ENCODE results near the gene DGCR8.

Gene DGCR8

DNA sequence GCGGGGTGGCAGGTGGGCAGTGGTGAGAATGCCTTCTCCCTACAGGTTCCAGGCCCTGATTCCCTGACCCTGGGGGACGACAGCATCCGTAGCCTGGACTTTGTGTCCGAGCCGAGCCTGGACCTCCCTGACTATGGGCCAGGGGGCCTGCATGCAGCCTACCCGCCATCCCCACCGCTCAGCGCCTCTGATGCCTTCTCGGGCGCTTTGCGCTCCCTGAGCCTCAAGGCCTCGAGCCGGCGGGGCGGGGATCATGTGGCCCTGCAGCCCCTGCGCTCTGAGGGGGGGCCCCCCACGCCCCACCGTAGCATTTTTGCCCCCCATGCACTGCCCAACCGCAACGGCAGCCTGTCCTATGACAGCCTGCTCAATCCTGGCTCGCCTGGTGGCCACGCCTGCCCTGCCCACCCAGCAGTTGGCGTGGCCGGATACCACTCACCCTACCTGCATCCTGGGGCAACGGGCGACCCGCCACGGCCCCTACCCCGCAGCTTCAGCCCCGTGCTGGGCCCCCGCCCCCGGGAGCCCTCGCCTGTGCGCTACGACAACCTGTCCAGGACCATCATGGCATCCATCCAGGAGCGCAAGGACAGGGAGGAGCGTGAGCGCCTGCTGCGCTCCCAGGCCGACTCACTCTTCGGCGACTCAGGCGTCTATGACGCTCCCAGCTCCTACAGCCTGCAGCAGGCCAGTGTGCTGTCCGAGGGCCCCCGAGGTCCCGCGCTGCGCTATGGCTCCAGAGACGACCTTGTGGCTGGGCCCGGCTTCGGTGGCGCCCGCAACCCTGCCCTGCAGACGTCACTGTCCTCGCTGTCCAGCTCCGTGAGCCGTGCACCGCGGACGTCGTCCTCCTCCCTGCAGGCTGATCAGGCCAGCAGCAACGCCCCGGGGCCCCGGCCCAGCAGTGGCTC lies 62.9 kb downstream of the DGCR8 start:
- no peak overlapping the region for H3K4me3 ChIP-seq (ENCODE audit: low read length in 2 of 2)
- H3K23ac ChIP-seq (ENCODE audit: low read depth, low read length, poor library complexity): peak overlapping the region; percentile 52
- H3K4ac ChIP-seq (ENCODE audit: low read length): no peak overlapping the region
- H3K36me3 ChIP-seq (replicated peaks in 1 of 2; ENCODE audit: control insufficient read depth in 2 of 2, insufficient read depth in 2 of 2, low read length in 2 of 2): peaks cover 6 to 10% of the 10 kb centered on the region in 2 donors
- no peak overlapping the region for H3K18ac ChIP-seq (ENCODE audit: low read length)
- no peak overlapping the region for H2AFZ ChIP-seq (ENCODE audit: low read length)
- peak overlapping the region; percentile 21 for H3K14ac ChIP-seq (ENCODE audit: low read length)
- H2BK5ac ChIP-seq (ENCODE audit: low read length): no peak overlapping the region
- no peak overlapping the region for H3K4me2 ChIP-seq (ENCODE audit: insufficient read depth, low read length, poor library complexity, severe bottlenecking)
- H3K79me1 ChIP-seq (ENCODE audit: low read depth, low read length): peaks cover 20% of the 10 kb centered on the region
- H3K27ac ChIP-seq (replicated peaks; ENCODE audit: low read length): no peak overlapping the region
- no peak overlapping the region for H2AK5ac ChIP-seq (ENCODE audit: low read depth, low read length)
- no peak overlapping the region for H2BK120ac ChIP-seq (ENCODE audit: low read depth, low read length)
- H3K4me1 ChIP-seq (ENCODE audit: control insufficient read depth in 2 of 2, insufficient read depth in 1 of 2, low read depth in 1 of 2, low read length in 2 of 2): peaks cover 0 to 3% of the 10 kb centered on the region in 2 donors
- no peak for DNase-seq (ENCODE audit: low spot score)
- H2BK15ac ChIP-seq (ENCODE audit: low read length): no peak overlapping the region
- H4K91ac ChIP-seq (ENCODE audit: low read depth, low read length, poor library complexity): no peak overlapping the region
- H3K9me3 ChIP-seq (replicated peaks in 1 of 2; ENCODE audit: control insufficient read depth in 2 of 2, insufficient read depth in 1 of 2, low read depth in 1 of 2, low read length in 2 of 2): no peaks in the 10 kb centered on the region
- no CpG with 5 or more reads among the region's 65 CpGs for WGBS, 2 donors (ENCODE audit: extremely low coverage in 2 of 2, insufficient read length in 2 of 2, insufficient replicate concordance in 1 of 2)
- no peak overlapping the region for H3K9ac ChIP-seq (ENCODE audit: low read depth, low read length, poor library complexity)
- no peaks in the 10 kb centered on the region for H3K27me3 ChIP-seq (ENCODE audit: control insufficient read depth in 3 of 3, insufficient read depth in 3 of 3, low read depth in 1 of 3, low read length in 3 of 3)
- no peak overlapping the region for H4K8ac ChIP-seq (ENCODE audit: low read depth, low read length)
- H2BK12ac ChIP-seq (ENCODE audit: low read length): peak overlapping the region; percentile 58

DNA sequence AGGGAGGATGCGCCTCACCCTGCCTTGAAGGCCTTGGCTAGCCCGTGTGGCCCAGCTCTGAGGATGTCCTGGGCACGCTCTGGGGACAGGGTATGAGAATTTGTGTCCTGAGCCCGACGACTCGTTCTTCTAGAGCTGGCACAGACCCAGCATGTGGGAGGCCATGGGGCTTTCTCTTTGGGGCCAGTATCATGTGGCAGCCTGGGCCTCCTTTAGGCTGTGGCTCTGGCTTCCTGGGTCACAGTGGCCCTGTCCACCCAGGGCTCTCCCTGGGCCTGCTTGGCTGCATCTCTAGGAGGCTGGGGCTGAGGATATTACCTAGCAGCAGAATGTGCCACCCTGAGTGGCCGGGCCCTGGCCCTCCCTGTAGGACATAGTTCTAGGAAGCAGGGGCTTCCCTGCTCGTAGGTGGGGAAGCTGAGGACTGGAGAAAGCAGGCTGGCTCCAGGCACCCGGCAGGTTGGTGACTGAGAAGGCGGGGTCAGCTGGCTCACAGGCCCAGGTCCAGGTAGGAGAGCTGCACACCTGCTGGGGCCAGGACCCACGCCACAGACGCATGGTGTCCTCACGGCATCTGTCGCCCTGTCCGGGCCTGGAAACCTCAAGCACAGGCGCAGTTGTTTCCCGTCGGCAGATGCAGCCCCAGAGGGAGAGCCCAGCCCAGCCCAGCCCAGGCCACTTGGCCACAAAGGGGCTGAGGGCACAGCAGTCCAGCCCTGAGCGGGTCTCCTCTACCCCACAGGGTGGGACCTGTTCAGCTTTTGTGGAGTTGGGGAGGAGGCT lies 64.0 kb downstream of the DGCR8 start:
- DNase-seq (ENCODE audit: low spot score): no peak
- Histone ChIP-seq H2AK5ac (ENCODE audit: low read depth, low read length) (no peak overlapping the region), H2BK5ac (ENCODE audit: low read length) (no peak overlapping the region), H2BK12ac (ENCODE audit: low read length) (no peak overlapping the region), H3K27me3 (ENCODE audit: control insufficient read depth in 3 of 3, insufficient read depth in 3 of 3, low read depth in 1 of 3, low read length in 3 of 3) (no peaks in the 10 kb centered on the region), H4K91ac (ENCODE audit: low read depth, low read length, poor library complexity) (no peak overlapping the region), H3K18ac (ENCODE audit: low read length) (peak overlapping the region; percentile 48), H4K8ac (ENCODE audit: low read depth, low read length) (no peak overlapping the region), H3K9me3 (replicated peaks in 1 of 2; ENCODE audit: control insufficient read depth in 2 of 2, insufficient read depth in 1 of 2, low read depth in 1 of 2, low read length in 2 of 2) (no peaks in the 10 kb centered on the region), H3K4ac (ENCODE audit: low read length) (no peak overlapping the region), H3K23ac (ENCODE audit: low read depth, low read length, poor library complexity) (peak overlapping the region; percentile 85), H3K9ac (ENCODE audit: low read depth, low read length, poor library complexity) (no peak overlapping the region), H3K14ac (ENCODE audit: low read length) (no peak overlapping the region), H3K27ac (replicated peaks; ENCODE audit: low read length) (no peak overlapping the region), H3K79me1 (ENCODE audit: low read depth, low read length) (peaks cover 14% of the 10 kb centered on the region), H2BK120ac (ENCODE audit: low read depth, low read length) (no peak overlapping the region), H2AFZ (ENCODE audit: low read length) (no peak overlapping the region), H3K4me2 (ENCODE audit: insufficient read depth, low read length, poor library complexity, severe bottlenecking) (no peak overlapping the region), H3K4me3 (ENCODE audit: low read length in 2 of 2) (no peak overlapping the region), H2BK15ac (ENCODE audit: low read length) (no peak overlapping the region), H3K4me1 (ENCODE audit: control insufficient read depth in 2 of 2, insufficient read depth in 1 of 2, low read depth in 1 of 2, low read length in 2 of 2) (no peaks in the 10 kb centered on the region), H3K36me3 (replicated peaks in 1 of 2; ENCODE audit: control insufficient read depth in 2 of 2, insufficient read depth in 2 of 2, low read length in 2 of 2) (peaks cover 5 to 10% of the 10 kb centered on the region in 2 donors)
- WGBS, 2 donors (ENCODE audit: extremely low coverage in 2 of 2, insufficient read length in 2 of 2, insufficient replicate concordance in 1 of 2): no CpG with 5 or more reads among the region's 19 CpGs

DNA sequence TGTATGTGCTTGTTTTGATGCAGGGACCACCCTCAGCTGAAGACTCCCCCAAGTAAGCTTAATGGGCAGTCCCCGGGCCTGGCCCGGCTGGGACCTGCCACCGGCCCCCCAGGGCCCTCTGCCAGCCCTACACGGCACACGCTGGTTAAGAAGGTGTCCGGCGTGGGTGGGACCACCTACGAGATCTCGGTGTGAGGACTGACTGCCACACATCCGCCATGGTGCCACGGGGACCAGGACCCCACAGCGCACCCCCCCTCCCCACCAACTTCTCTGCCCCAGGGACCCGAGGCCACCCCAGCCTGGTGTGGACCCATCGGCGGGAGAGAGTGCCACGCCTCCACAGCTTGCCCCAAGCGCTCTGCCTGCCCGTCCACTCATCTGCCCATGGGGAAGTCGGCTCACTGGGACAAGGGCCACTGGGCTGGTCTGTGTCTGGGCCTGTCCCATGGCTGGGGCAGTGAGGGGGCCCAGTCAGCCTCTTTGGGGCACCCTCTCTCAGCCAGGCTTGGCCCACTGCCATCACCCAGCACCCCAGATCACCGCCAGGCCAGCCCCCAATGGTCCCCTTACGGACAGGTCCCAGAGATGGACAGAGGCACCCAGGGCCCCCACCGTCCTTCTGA lies 65.3 kb downstream of the DGCR8 start:
- H3K14ac ChIP-seq (ENCODE audit: low read length): peak overlapping the region; percentile 38
- peak overlapping the region; percentile 30 for H3K9ac ChIP-seq (ENCODE audit: low read depth, low read length, poor library complexity)
- H3K79me1 ChIP-seq (ENCODE audit: low read depth, low read length): peaks cover 8% of the 10 kb centered on the region
- H3K4me3 ChIP-seq (ENCODE audit: low read length in 2 of 2): no peak overlapping the region
- no CpG with 5 or more reads among the region's 22 CpGs for WGBS, 2 donors (ENCODE audit: extremely low coverage in 2 of 2, insufficient read length in 2 of 2, insufficient replicate concordance in 1 of 2)
- H3K27ac ChIP-seq (replicated peaks; ENCODE audit: low read length): no peak overlapping the region
- no peak overlapping the region for H2BK120ac ChIP-seq (ENCODE audit: low read depth, low read length)
- H3K4me1 ChIP-seq (ENCODE audit: control insufficient read depth in 2 of 2, insufficient read depth in 1 of 2, low read depth in 1 of 2, low read length in 2 of 2): no peaks in the 10 kb centered on the region
- no peak overlapping the region for H2BK5ac ChIP-seq (ENCODE audit: low read length)
- DNase-seq (ENCODE audit: low spot score): no peak
- H3K4me2 ChIP-seq (ENCODE audit: insufficient read depth, low read length, poor library complexity, severe bottlenecking): no peak overlapping the region
- no peak overlapping the region for H2BK12ac ChIP-seq (ENCODE audit: low read length)
- no peak overlapping the region for H4K91ac ChIP-seq (ENCODE audit: low read depth, low read length, poor library complexity)
- no peak overlapping the region for H3K4ac ChIP-seq (ENCODE audit: low read length)
- no peak overlapping the region for H2AFZ ChIP-seq (ENCODE audit: low read length)
- H4K8ac ChIP-seq (ENCODE audit: low read depth, low read length): no peak overlapping the region
- no peak overlapping the region for H2AK5ac ChIP-seq (ENCODE audit: low read depth, low read length)
- H3K18ac ChIP-seq (ENCODE audit: low read length): no peak overlapping the region
- H3K27me3 ChIP-seq (ENCODE audit: control insufficient read depth in 3 of 3, insufficient read depth in 3 of 3, low read depth in 1 of 3, low read length in 3 of 3): no peaks in the 10 kb centered on the region
- H3K23ac ChIP-seq (ENCODE audit: low read depth, low read length, poor library complexity): peak overlapping the region; percentile 65
- no peaks in the 10 kb centered on the region for H3K9me3 ChIP-seq (replicated peaks in 1 of 2; ENCODE audit: control insufficient read depth in 2 of 2, insufficient read depth in 1 of 2, low read depth in 1 of 2, low read length in 2 of 2)
- H3K36me3 ChIP-seq (replicated peaks in 1 of 2; ENCODE audit: control insufficient read depth in 2 of 2, insufficient read depth in 2 of 2, low read length in 2 of 2): peaks cover 0 to 3% of the 10 kb centered on the region in 2 donors
- no peak overlapping the region for H2BK15ac ChIP-seq (ENCODE audit: low read length)

Data from neuronal stem cell (in vitro differentiated cells).